Measurements from ENCODE around the gene NOP56.

Gene NOP56

DNA sequence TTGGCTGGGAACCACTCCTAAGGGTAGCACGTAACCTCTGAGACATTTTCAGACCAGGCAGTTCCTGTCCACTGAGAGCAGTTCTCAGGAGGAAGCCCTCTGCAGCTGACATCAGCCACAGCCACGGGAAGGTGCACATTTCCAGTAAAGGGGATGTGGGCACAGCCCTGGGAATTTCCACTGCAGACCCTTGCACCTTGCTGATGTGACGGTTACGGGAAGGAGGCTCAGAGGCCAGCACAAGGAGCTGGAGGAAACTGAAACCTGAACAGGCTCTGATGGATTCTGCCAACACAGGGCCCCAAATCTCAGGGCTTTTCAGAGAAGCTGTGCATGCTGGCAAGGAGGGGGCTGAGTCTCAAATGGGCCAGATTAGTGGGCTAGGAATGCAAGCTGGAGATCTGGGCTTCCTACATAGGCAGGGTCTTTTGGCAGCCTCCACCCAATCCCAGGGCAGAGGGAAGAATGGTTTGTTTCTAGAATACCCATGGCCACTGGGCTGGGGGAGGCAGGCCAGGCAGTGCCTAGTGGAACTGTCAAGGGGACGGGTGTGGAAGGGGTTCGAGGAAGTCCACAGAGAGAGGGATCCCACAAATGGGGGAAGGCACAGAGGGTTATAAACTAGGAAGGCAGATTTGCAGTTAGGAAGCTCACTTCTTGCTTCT is 54.4 kb downstream of the NOP56 start:
- Histone ChIP-seq H3K36me3 (peaks cover 0 to 14% (median 0%) of the 10 kb centered on the region in 3 donors), H3K27me3 (no peaks in the 10 kb centered on the region), H3K9me3 (no peaks in the 10 kb centered on the region), H3K4me1 (no peaks in the 10 kb centered on the region), H3K4me3 (no peak overlapping the region), H3K27ac (no peak overlapping the region)
- intact Hi-C loops (cut with DNase I; ENCODE audit: low total_unique reads): no loop called here
- no peak for DNase-seq
- TF ChIP-seq CTCF (IDR thresholded peaks at IDR 0.05): no peak

GRCh38 chr20:2707353-2708072 is 55.1 kb downstream of the NOP56 start:
- Histone ChIP-seq H3K4me3 (no peak overlapping the region), H3K27ac (no peak overlapping the region), H3K27me3 (no peaks in the 10 kb centered on the region), H3K36me3 (peaks cover 0 to 14% (median 0%) of the 10 kb centered on the region in 3 donors), H3K9me3 (no peaks in the 10 kb centered on the region), H3K4me1 (no peaks in the 10 kb centered on the region)
- intact Hi-C loops (cut with DNase I; ENCODE audit: low total_unique reads): no loop called here
- TF ChIP-seq CTCF (IDR thresholded peaks at IDR 0.05): no peak
- no peak for DNase-seq
